AG08396 (cell line): ENCODE results near the gene POLR1F.
"Not testable (repeated sequence)": the region's sequence is repeated elsewhere in the genome, so short reads cannot be mapped to it uniquely, and the experiment has no call there.

Experiments
- DNase-seq: peaks from one replicate; pipeline ENCODE4 v3.0.0; 2012; ENCODE audit warnings: low spot score, mixed read lengths

POLR1F gene, protein sequence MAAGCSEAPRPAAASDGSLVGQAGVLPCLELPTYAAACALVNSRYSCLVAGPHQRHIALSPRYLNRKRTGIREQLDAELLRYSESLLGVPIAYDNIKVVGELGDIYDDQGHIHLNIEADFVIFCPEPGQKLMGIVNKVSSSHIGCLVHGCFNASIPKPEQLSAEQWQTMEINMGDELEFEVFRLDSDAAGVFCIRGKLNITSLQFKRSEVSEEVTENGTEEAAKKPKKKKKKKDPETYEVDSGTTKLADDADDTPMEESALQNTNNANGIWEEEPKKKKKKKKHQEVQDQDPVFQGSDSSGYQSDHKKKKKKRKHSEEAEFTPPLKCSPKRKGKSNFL

DNA sequence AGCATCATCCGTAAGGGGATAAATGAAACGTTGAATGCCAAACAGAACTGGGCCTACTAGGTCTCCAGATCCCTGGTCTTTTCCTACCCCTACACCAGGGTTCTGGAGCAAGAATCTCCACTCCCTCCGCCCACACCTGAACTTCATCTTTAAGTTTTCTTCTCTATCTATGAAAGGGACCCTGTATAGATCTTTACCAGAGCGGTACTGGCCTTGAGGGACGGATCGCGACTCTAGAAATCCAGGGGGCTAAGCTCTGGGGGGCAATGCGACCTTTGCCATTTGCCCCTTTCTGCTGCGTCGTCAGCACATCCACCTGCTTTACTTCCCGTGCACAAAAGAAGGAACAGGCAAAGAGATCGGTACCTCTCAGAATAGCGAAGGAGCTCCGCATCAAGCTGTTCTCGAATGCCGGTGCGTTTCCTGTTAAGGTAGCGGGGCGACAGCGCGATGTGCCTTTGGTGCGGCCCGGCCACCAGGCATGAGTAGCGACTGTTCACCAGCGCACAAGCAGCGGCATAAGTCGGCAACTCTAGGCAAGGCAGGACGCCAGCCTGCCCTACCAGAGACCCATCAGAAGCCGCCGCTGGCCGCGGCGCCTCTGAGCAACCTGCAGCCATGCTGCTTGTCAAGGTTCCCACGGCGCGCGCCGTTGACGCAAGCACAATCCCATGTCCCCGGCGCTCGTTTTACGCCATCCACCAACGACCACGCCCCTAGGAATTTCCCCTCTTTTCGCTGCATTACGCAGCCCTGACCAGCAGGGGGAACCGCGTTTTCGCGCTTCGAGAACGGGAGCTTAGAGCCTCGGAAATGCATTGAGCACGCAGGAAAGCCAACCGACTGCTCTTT is at the start of gene POLR1F:
TSS of gene POLR1F (minus strand) at position 641 of the 852 bp plus-strand sequence. CDS start at position 620, 21 bp downstream.
- peak; percentile 92 for DNase-seq

DNA sequence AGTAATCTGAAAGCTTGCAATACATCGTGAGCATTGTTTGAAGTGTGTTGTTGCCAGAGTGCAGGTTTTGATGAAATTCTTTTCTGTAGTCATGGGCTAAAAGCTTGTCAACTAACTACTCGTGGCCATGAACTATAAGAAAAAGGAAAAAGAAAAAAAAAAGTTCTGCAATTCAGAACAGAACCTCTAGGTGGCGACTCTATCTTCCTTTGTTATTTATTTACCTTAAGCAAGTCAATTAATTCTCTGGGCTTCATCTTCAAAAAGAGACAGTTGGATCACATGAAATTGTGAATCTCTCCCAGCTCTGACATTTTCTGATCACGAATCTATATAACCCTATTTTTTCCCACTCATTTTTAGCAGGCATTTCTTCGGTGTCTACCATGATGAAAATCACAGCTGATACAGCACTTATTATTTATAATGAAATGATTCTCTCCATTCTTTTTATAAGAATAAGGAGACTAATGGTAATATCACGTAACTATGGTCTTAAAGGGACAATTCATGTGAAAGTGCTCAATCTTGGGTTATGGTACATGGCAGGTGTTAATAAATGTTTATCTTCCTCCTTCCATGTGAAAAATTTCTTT is 45.8 kb upstream of the POLR1F start:
- peak; percentile 7 for DNase-seq

DNA sequence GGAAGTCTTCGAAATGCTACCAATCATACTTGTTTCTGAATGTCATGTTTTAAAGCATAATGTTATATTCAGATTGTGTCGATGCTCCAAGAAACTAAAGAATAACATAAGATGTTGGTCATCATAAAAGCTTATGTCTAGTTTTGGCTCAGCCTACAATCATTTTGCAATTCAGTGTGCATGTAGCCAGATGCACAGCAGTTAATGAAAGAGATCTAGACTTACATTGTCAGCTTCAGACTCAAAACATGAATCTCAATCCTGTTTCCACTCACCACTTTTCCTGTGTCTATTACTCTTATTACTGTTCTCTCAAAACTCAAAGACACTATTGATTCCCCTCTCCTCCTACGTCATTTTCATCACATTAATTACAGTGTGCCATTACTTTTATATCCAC is 43.2 kb upstream of the POLR1F start:
- no peak for DNase-seq

DNA sequence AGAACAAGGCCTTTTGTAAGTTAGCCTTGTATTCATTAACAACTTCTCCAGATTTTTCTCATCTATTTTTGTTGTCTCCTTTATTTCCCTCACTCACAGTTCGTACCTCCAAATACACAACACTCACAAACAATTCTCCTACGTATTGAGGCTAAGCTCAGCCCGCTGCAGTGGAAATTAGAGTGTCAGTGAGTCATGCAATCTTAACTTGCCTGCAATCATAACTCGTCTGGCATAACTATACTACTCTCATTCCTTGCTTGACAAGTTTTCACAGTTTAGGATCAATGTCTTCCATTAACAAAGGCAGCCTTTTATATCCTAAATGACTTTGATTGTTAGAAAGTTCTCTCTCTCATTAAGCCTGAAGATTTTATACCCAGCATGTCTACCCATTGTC is 40.8 kb upstream of the POLR1F start:
- no peak for DNase-seq

DNA sequence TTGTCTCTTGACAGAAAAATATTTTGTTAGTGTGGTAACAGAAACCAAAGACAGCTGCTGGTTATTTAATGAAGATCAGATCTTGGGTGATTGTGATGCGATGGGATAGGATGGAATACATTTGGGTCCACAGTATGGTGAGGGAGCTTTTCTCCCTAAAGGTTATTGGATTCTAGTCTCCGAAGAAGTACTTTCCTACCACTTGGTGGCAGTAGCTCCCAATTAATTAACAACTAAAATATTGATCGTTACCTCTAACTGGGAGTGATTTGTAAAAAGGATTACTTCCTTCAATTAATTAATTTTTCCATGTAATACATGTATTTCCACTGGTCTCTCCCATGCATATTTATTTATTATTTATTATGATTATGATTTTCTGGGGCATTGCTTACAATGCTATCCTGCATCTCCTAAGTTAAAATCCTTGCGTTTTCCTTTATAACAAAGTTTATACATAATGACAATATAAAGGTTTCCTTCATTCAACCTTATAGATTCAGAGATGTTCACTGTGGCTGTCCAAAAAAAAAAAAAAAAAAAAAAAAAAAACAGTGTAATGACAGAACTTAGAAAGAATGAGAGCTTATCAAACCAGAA is 39.0 kb upstream of the POLR1F start:
- DNase-seq: peak; percentile 17

DNA sequence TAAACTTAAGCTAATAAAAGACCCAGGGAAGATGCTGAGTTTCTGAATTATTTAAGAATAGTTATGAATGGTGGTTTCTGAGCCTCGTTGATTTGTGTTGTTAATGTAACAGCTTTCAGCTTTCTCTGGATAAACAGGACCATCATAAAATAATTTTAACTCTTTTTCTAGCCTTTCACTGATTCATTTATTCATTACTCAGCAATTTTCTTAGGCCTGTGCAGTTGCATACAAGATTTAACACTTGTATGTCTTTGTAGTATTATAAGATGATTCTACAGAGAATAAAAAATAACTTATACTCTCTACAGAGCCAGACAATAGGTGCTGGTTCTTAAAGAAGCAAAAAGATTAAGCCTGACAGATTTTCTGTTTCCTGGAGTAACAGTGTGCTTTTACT is 35.2 kb upstream of the POLR1F start:
- no peak for DNase-seq

DNA sequence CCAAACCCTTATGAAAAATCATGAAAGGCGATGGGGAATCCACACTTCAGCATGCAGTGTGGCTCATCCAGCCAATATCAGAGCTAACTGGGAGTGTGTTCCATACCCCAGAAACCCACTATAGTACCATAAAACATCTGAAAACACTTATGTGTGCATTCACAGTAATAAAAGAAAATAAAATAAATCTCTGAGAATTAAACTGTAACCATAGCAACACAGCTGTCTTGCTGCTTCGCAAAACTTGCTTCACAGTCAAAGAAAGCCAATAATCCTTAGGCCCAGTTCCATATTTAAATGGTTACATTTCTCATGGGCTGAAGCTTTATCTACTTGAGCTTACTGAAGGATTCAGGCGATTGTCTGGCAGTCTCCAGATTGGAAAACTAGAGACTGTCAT is 19.9 kb upstream of the POLR1F start:
- DNase-seq: no peak

DNA sequence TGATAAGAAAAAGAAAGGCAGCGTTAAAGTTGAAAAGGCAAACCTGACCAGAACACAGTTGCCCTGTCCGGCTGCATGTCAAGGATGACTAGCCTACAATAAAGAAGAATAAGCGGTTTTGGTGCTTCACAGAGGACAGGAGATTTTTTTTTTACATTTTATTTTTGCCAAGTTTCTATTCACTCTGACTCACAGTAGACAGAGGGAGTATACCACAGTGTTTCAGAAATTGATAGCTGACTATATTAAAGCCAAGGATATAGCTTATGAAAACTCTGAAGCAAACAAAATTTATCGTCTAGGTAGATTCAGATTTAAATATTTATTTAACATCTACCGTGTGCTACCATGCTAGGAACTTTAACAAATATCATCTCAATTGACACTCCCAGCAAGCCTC is 16.9 kb upstream of the POLR1F start:
- no peak for DNase-seq

DNA sequence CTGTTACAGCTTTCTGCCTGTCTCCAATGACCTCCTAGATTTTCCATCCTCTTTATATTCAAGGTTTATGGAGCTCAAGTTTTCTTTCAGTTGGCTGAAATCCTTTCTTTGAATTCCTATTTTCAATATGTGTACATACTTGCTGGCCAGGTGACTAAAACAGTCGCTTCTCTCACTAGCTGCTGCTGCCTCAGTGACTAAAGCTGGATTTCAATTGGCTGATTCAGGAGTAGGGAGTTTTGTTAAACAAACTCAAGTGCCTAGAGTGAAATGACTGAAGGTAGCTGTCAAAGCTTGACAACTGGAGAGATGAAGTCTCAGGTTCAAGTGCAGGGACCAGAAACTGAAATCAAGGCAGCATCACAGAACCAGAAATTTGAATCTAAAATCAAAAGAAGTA is 6.7 kb upstream of the POLR1F start:
- no peak for DNase-seq

DNA sequence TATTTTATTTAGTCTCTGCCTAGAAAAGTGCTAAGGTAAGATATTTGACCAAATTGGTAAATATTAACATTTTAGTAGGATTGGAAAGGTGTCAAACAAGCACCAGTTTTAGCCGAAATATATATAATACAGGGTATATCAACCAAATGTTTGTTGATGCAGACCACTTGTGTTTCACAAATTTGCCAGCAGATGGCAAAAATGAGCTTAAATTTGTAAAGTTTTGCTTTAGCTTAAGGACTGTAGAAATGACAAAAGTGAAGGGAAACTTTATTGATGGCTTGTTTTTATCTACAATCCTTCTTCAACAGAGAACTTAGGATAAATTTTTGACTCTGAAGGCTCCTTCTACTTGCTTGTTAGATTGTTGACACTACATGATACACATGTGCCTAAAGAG is 4.8 kb upstream of the POLR1F start:
- no peak for DNase-seq

DNA sequence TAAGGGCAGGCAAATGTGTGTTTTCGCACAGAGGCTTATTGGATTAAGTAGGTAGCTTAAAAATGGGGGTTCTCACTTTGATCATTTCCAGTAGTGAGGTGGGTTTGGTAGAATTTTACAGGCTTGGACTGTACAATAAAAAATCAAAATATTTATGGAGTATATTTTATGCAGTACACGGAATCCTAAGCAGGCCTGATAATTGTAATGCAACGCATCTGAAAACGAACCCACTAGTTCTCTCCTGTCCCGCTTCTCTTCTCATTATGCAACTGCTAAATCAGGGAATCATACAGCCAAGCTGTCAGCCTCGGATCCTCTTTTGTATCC is 377 bp upstream of the POLR1F start:
- no peak for DNase-seq

DNA sequence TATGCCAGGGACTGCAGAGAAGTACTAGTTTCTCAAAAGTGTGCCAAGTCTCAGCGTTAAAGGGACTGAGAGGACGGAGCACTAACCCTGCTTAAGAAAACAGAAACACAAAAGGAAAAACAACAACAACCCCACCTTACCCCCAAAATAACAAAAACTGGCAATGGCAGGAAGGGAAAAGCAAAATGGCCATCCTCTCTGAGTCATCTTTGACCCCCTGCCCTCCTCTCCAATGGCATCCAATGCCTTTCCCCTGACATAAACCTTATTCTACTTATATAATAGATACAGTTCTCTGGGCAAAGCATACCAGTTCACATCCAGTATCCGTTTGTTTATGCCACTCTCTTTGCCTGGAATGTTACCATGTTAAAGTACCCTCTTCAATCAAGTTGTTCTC is 1.6 kb downstream of the POLR1F start:
- DNase-seq: peak; percentile 10

DNA sequence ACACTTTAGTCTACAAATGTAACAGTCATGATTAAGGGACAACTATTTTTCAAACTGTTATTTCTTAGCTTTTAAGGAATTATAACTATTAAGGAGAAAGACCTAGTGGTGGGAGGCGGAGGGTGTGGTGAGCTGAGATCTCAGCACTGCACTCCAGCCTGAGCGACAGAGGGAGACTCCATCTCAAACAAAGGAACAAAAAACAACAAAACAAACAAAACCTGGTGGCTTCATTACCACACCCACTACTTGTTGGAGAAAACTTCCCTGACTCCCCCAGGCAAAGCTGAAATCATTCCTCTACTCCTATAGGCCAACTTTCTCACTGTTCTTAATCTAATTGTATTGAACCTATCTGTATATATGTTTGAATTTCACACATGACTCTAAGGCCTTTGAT is 3.2 kb downstream of the POLR1F start:
- DNase-seq: no peak

DNA sequence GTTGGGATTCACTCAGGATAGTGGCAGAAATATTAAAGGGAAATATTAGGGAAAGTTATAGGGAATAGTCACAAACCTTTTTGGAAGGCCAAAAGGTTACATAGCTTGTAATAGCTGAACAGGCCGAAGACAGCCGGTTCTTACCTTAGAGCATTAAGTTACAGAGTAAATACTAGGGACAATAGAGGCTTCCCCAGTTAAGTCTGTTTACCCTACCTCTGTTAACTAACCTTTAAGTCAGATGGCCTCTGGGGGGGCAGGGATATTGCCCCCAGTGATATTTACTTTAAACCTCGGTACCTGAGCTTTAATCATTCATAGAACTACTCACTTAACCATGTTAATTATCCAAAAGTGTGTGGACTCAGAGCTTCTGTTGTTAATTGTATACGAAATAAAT is 7.4 kb downstream of the POLR1F start:
- DNase-seq: no peak

DNA sequence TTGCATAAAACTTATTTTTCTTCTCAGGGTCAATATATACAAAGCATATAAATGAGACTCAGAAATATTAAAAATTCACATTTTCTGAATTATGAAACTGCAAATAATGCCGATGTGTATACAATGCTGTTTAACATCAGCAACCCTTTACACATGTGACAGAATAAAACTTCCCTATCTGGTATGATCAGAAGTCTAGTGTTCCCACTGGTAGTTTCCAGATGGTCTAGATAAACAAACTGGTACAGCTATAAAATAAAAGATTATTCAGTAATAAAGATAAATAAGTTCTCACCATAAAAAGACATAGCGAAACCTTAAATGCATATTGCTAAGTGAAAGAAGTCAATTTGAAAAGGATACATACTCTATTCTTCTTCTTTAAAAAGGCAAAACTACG is 7.9 kb downstream of the POLR1F start:
- DNase-seq: no peak

DNA sequence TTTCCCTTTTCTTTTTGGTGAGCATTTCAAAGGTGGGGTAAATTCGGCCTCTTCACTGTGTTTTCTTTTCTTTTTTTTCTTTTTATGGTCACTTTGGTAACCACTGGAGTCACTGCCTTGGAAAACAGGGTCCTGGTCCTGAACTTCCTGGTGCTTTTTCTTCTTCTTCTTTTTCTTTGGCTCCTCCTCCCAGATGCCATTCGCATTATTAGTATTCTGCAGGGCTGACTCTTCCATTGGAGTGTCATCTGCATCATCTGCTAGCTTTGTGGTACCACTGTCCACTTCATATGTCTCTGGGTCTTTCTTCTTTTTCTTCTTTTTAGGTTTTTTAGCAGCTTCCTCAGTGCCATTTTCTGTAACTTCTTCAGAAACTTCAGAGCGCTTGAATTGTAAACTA is 10.5 kb downstream of the POLR1F start:
- DNase-seq: peak; percentile 17

DNA sequence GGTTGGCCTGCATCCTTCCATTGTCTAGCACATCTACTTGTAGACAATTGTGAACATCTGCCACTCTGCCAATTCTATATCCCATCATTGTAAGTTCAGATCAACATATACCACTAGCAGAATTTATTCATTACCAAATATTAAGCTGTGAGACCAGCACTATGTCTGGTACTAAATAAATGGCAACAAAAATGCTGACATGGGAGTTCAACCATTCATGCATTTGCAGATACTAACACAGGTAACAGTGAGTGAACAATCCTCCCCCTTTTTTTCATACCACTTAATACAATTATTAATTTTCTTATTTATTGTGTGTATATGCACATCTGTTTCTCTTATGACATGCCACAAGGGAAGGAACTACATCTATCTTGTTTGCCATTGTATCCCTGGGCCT is 11.9 kb downstream of the POLR1F start:
- DNase-seq: no peak

DNA sequence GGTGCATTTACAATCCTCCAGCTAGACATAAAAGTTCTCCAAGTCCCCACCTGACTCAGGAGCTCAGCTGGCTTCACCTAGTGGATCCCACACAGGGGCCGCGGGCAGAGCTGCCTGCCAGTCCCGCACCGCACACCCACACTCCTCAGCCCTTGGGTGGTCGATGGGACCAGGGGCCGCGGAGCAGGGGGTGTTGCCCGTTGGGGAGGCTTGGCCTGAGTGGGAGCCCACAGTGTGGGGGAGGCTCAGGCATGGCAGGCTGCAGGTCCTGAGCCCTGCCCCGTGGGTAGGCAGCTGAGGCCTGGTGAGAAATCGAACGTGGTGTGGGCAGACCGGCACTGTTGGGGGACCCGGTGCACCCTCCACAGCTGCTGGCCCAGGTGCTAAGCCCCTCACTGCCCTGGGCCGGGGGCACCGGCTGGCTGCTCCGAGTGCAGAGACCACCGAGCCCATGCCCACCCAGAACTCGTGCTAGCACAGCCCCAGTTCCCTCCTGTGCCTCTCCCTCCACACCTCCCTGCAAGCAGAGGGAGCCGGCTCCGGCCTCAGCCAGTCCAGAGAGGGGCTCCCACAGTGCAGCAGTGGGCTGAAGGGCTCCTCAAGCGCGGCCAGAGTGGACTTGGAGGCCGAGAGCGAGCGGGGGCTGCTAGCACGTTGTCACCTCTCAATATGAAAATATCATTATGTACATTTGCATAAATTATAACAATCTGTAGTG is 16.6 kb downstream of the POLR1F start:
- no peak for DNase-seq

DNA sequence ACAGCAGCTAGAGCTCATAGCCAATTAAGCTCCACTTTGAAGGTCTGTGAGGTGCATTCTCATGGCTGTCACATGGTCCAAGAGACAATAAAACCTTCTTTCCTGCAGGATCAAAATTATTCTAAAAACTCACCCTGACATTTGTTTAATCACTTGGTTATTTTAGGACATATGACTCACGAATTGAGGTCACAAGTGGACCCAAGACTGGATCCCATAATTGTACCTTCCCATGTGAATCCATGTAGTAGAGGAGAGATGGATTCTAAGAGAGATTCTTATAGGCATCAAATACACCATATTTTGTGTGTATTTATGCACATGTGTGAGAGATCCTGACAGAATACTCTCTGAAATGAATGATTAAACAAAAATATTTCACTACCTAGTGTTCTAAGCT is 18.1 kb downstream of the POLR1F start:
- no peak for DNase-seq

DNA sequence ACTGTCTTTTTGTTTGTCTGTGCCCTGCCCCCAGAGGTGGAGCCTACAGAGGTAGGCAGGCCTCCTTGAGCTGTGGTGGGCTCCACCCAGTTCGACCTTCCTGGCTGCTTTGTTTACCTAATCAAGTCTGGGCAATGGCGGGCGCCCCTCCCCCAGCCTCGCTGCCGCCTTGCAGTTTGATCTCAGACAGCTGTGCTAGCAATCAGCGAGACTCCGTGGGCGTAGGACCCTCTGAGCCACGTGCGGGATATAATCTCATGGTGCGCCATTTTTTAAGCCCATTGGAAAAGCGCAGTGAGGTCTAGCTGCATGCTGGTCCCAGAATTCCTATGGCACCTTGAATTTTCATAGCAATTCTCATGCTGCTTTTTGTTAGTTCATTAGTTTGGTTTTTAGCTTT is 19.7 kb downstream of the POLR1F start:
- not testable (repeated sequence) for DNase-seq

DNA sequence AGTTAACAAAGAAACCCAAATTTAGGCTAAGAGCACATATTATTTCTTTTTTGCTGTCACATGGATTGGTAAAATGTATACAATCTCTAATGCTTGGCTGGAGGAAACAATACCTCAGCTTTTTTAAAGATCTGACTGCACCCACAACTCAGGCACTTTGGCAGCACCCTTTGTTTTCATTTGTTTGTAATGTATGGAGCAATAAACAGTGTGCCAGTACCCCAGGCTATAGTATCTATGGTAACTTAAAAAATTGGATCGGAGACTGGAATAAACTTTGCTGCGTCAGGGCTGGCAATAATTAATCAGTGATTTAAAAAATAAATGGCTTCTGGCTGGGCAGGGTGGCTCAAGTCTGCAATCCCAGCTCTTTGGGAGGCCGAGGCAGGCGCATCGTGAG is 27.2 kb downstream of the POLR1F start:
- no peak for DNase-seq

DNA sequence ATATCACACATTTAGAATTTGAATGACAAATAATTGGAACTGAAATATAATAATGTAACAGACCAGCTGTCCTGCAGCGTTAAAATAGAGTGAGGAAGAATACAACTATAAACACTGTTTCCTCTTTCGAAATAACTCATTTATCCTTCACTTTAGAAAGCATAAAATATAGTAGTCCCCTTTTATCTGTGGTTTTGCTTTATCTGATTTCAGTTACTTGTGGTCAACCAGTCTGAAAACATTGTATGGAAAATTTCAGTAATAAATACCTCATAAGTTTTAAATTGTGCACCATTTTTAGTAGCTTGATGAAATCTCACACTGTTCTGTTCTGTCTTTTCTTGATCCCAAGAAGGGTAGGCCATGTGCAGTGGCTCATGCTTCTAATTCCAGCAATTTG is 31.7 kb downstream of the POLR1F start:
- no peak for DNase-seq
